ENCODE measurements around the gene MT1G.

DNA sequence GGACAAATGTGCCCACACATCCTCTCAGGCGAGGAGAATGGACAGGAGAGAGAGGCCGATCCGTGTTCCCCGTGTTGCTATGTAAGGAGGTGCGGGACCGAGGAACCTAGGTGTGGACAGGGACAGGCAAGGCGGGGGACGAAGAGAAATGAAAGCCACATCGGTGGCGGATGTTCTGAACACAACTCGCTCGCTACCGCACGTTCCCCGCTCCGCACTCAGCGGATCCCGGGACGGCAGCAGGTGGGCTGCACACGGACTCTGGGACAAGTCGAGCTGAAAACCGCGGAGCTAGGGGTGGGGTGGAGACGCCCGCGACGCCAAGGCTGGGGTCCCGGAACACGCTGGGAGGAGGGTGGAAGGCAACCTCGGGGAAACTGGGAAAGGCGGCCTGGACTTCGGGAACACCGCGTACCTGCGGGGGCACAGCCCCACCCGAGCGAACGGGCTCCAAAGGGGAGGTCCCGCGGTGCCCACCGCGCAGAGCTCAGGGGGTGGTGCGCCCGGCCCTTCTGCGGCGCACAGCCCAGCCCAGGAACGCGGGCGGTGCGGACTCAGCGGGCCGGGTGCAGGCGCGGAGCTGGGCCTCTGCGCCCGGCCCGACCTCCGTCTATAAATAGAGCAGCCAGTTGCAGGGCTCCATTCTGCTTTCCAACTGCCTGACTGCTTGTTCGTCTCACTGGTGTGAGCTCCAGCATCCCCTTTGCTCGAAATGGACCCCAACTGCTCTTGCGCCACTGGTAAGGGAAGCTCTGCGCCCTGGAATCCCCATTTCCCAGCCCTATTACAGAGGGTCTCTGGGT lies 42.5 kb downstream of the MT1G start, which contains the start of gene MT1E:
- TF ChIP-seq, protein P1, sequence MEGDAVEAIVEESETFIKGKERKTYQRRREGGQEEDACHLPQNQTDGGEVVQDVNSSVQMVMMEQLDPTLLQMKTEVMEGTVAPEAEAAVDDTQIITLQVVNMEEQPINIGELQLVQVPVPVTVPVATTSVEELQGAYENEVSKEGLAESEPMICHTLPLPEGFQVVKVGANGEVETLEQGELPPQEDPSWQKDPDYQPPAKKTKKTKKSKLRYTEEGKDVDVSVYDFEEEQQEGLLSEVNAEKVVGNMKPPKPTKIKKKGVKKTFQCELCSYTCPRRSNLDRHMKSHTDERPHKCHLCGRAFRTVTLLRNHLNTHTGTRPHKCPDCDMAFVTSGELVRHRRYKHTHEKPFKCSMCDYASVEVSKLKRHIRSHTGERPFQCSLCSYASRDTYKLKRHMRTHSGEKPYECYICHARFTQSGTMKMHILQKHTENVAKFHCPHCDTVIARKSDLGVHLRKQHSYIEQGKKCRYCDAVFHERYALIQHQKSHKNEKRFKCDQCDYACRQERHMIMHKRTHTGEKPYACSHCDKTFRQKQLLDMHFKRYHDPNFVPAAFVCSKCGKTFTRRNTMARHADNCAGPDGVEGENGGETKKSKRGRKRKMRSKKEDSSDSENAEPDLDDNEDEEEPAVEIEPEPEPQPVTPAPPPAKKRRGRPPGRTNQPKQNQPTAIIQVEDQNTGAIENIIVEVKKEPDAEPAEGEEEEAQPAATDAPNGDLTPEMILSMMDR (tag by site-specific recombination; IDR thresholded peaks at IDR 0.05), result no peak
- TF ChIP-seq ZNF530 (tag by site-specific recombination; IDR thresholded peaks at IDR 0.05; ENCODE audit: low read depth), result no peak
- no peak for TF ChIP-seq ZNF843 (tag by site-specific recombination; IDR thresholded peaks at IDR 0.05)
- no peak for TF ChIP-seq ZNF747 (tag by site-specific recombination; IDR thresholded peaks at IDR 0.05)
- TF ChIP-seq ZNF24 (tag by site-specific recombination; IDR thresholded peaks at IDR 0.05), result no peak
- no peak for TF ChIP-seq ZNF404 (tag by site-specific recombination; IDR thresholded peaks at IDR 0.05)
- TF ChIP-seq ZNF311 (tag by site-specific recombination; IDR thresholded peaks at IDR 0.05; ENCODE audit: borderline replicate concordance), result no peak
- TF ChIP-seq KLF16 (tag by site-specific recombination; IDR thresholded peaks at IDR 0.05), result no peak
- TF ChIP-seq BCL11A (tag by site-specific recombination; IDR thresholded peaks at IDR 0.05; ENCODE audit: low read depth), result no peak
- TF ChIP-seq, protein P2, sequence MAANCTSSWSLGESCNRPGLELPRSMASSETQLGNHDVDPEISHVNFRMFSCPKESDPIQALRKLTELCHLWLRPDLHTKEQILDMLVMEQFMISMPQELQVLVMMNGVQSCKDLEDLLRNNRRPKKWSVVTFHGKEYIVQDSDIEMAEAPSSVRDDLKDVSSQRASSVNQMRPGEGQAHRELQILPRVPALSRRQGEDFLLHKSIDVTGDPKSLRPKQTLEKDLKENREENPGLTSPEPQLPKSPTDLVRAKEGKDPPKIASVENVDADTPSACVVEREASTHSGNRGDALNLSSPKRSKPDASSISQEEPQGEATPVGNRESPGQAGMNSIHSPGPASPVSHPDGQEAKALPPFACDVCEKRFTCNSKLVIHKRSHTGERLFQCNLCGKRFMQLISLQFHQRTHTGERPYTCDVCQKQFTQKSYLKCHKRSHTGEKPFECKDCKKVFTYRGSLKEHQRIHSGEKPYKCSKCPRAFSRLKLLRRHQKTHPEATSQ (tag by site-specific recombination; IDR thresholded peaks at IDR 0.05), result no peak
